ELF-1 (cell line): ENCODE data around the gene RAET1E.
"Not testable (repeated sequence)": the region's sequence is repeated elsewhere in the genome, so short reads cannot be mapped to it uniquely, and the experiment has no call there.

Experiments
- DNase-seq: peaks from one replicate; pipeline ENCODE4 v3.0.0-alpha.2; 2016; ENCODE audit warnings: low read depth, low spot score

Gene RAET1E, protein sequence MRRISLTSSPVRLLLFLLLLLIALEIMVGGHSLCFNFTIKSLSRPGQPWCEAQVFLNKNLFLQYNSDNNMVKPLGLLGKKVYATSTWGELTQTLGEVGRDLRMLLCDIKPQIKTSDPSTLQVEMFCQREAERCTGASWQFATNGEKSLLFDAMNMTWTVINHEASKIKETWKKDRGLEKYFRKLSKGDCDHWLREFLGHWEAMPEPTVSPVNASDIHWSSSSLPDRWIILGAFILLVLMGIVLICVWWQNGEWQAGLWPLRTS

DNA sequence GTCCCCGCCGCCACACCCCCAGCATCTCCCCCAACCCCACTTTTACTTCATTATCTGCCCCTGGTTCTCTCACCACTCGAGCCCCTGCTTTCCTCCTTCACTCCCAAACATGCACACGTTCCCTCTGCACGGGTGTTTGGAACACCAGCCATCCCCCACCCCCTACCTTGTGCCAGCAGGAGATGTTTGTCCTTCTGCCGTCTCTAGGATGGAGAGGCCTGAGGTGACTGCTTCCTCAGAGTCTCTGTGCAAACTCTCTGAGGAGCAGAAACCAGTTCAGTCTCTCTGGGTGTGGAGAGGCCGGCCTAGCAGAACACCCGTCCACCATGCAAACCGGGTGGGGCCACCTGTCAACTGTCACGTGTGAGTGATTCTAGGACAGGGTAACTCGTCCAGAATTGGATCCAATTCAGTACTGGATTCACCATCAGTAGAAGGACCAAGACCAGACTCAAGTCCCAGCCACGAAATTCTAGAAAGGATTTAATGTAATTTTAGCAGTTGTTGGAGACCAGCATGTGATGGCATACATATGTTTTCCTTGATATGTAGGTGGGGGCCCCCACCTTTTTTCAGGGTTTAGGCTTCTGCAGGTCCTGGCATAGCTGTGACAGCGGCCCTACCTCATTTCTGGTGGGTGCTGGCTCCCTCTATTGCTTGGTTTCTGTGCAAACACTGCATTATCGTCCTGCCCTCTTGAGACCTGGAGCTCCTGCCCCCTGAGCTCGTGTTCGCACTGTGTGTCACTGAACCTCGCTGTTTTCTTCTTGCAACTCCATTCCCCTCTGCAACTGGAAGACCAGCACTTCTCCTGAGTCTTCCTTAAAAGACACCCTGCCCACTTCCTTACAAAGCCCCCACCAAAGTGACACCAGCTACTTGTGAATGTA is at the start of gene RAET1E:
Gene RAET1E (minus strand): TSS at position 259 of the 890 bp plus-strand sequence. CDS start 7,212 bp downstream, outside the sequence.
- no peak for DNase-seq

DNA sequence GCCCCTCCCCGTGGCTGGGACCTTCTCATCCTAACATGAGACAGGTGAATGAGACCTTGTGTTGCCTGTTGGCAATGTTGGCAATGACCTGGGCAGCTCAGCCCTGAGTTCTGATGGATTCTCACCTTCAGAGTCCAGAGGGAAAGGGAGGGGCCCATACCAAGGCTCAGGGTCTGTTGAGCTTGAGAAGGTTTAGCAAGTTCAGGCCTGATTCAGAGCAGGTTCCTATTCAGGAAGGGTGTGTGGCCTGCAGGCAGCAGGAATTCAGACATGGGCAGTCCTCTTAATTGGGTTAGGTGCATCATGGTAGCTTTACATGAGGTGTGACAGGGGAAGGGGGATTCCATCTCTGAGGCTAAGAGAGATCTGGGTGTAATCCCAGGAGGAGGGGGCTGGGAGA is 49.6 kb upstream of the RAET1E start:
- DNase-seq: not testable (repeated sequence)

DNA sequence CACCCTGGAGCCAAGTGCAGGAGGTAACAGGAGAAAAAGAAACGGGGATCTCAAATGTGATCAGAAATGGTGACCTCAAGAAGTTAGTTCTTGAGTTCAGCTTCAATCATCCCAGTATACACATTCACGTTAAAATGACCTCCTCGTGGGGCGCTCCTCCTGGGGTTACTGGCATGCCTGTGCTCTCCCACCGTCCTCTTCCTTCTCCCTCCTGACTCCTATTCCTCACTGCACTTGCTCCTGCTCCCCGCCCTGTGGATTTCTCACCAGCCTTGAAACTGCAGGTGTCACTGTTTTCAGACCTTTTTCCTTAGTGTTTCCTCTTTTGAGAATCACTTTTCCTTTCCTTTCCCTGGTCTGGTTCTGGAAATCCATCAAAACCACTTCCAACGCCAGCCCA is 48.7 kb upstream of the RAET1E start:
- not testable (repeated sequence) for DNase-seq

DNA sequence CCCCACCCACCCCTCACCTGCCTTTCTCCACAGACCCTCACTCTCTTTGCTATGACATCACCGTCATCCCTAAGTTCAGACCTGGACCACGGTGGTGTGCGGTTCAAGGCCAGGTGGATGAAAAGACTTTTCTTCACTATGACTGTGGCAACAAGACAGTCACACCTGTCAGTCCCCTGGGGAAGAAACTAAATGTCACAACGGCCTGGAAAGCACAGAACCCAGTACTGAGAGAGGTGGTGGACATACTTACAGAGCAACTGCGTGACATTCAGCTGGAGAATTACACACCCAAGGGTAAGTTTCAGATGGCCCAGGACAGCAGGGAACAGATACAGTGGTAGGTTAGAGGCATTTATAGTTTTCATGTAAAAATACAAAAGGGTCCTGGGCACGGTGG is 47.4 kb upstream of the RAET1E start:
- not testable (repeated sequence) for DNase-seq

DNA sequence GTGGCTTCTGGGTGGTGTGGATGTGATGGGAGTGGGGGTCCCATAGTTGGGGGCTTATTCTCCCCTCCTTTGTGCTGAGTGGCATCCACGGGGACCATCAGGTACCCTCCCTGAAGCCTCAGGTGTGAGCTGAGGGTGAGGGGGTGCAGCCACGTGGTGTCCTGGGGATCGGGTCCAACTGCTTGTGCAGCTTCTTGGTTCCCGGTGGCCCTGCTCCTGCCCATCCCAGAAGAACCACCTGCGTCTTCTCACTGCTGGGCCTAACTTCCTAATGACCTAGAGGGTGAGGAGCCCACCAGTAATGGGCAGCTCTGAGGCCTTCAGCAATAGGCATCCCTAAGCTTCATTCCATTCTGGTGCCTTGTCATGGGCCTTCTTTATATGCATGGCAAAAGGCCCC is 45.4 kb upstream of the RAET1E start:
- DNase-seq: not testable (repeated sequence)

DNA sequence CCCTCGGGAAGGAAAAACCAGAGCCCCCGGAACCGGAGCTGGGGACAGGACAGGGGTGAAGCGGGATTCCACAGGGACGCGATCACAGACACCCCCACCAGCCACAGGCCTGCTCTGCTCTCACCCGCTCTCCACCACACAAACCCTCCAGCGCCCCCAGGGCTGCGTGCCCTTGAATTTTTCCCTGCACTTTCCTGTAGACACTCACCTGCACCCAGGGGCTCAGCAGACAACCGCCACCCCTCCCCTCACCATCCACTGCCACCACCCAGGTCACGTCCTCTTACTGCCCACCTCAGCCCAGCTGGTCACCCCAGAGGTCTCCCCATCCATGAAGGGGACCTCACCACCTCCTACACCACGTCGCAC is 44.5 kb upstream of the RAET1E start:
- no peak for DNase-seq

DNA sequence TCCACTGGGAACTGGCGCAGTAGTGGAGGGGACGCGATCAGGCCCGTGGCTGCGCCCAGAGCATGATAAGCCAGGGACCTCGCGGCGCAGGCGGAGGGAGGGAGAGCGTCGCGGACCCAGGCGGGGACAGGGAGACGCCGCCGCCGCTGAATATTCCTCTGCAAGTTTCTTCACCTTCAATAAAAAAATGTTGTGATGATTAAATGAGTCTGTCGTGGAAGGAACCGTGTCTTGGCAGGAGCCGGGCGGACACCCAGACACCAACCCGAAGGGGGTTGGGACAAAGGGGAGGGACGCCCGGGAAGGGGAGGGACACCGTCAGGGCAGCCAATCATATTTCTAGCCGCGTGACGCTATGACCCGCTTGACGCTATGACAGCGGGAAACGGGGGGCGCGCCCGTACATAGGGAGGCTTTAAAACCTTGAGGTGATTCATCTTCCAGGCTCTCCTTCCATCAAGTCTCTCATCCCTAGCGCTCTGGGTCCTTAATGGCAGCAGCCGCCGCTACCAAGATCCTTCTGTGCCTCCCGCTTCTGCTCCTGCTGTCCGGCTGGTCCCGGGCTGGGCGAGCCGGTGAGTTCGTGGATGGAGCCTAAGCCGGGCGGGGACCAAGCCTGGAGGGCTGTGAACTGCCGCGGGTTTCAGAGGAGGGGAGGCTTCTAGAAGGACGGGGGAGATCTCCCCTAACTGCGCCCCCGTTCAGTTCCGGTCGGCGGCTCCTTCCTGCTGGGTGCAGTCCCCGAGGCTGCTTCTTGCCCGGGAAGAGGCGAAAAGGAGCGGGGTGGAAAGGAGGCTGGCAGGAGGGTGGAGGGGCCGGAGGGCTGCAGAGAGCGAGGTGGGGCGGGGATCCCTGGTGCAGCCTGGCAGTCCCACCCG is 43.9 kb upstream of the RAET1E start, which contains the start of gene ULBP2:
Gene ULBP2 (plus strand): TSS at position 432 of the 878 bp plus-strand sequence. CDS start 59 bp downstream, at position 491.
- DNase-seq: peak; percentile 63

DNA sequence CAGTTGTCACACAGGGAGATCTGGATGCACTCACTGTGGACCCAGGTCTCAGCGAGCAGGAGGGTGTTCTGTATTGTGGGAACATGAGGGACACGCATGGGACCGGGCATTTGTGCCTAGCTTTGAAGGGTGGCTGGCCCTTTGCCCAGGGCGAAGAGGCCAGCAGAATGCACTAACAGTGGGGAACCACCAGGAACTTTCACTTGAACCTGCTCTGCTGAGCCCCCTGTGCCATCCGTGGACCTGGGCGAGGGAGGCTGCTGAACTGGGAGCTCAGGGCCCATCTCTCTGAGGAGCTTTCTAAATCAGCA is 42.7 kb upstream of the RAET1E start:
- DNase-seq: no peak

DNA sequence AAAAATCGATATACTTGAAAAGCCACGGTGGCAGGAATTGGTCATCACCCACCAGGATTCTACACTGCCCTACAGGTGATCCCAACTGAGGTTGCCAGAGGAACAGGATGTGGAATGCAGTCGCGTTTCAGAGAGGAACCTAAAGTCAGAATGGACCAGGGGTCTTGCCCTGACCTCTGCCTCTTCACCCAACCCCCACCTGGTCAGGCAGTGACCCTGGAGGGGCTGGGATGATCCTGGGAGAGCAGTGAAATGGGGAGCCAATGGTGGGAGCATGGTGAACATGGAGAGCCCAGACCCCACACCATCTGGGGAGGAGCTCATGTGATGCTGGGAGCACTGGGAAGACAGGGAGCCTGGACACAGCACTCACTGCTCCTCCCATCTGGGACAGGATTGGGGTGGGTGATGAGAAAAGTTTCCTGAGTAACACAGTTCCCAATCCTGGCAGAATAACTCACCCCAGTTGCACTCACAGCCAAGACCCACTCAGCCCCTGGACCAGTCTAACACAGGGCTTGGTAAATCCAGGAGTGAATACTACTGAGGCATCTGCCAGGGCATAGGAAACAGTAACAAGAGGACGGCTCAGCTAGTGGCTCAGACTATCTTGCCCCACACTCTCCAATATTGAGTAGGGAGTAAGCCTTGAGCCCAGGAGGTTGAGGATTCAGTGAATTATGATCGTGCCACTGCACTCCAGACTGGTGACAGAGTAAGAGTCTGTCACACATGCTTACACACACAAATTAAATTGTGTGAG is 42.2 kb upstream of the RAET1E start:
- DNase-seq: no peak

DNA sequence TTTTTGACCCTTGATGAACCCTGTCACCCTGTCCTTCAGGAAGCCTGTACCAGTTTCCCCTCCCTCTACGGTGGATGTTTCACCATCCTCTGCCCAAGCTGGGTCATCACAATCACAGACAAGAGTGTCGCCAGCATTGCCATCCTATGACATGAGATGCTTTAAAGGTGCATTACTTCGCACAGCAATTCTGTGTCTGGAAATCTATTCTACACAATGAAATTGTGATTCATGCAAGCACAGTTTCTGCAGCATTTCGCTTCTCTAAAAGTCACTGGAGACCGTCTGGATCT is 41.4 kb upstream of the RAET1E start:
- DNase-seq: no peak

DNA sequence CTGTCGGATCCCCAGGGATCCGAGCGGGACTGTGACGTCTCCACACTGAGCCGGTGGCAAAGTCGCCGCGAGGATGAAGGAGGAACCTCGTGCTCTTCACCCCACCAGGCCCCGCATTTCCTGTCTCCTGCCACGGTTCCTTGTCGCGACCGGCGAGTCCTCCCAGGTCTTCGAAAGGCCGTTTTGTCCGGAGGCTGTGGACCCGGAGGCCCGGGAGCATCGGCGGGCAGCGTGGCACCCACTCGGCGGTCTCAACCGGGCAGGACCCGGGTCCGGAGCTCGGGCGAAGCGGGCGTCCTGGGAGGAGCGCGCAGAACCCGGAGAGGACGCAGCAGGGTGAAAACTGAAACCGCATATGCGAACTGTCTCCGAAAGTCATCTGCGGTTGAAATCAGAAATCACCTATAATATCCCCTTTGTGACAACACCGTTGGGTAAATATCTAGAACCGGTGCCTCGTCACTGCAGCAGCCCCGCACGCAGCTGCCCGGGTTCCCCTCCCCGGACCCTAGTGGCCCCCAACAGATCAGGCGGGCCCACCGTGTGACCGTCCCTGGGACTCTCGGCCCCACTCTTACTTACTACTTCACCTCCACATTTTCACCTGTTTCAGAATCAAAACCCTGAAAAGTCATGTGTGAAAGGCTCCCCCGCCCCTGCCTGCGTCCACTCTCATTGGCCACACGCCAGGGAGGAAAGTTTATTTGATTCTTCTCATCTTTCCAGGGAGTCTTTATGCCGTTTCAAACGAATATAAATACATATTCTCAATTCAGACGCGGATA is 40.9 kb upstream of the RAET1E start:
- DNase-seq: no peak

DNA sequence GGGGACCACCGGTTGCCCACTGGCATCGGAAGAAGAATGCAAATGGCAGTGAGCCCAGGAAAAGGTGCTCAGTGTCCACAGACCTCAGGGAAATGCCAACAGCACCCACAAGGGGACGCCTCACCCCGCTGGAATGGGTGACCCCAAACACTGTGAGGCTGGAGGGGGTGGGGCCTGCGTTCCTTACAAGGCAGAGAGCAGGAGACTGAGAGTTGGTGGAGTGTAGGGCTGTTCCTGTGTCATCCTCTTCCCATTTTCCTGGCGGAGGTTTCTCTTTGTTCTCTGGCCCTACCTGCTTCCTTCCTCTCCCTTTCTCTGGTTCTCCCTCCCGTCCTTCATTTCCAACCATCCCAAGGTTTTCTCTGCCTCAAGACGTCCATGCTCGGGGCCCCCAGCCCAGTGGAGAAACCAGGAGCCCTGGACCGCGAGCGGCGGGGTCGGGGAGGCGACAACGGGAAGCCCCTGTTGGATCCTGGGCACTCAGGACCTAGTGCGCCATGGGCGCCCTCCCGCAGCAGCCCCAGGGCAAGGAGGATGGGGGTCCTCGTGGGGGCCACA is 40.2 kb upstream of the RAET1E start:
- DNase-seq: not testable (repeated sequence)

DNA sequence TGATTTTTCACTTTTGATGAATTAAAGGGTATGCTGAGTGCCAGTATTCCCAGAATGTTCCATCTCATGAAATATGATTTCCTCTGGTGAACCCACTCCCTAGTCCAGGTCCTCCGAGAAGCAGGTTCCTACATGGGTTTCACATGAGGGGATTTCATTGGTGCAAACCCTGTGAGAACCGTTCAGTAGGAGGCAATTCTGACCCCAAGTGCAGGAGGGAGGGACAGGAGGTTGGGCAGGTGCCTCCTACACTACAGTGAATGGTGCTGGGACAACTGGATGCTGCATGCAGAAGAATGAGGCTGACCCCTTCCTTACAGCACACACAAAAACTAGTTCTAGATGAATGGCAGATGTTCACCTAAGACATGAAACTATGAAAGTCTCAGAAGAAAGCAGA is 38.8 kb upstream of the RAET1E start:
- DNase-seq: no peak

DNA sequence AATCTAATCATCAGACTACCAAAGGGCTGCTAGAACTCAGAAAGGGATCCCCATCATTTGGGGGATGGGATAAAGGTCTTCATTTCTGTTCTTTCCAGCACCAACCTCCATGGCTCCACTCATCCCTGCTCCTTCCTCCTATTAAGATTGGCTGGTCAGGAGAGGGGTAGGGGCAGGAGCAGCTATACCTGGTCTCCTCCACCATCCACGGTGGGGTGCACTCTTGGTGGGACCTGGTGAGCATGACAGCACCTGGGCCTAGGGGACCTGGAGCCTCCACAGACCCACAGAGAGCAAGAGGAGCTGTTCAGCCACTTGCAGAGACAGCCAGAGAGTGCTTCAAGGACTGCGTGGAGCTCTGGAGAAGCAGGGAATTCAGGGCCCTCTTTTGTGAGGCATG is 37.8 kb upstream of the RAET1E start:
- no peak for DNase-seq

DNA sequence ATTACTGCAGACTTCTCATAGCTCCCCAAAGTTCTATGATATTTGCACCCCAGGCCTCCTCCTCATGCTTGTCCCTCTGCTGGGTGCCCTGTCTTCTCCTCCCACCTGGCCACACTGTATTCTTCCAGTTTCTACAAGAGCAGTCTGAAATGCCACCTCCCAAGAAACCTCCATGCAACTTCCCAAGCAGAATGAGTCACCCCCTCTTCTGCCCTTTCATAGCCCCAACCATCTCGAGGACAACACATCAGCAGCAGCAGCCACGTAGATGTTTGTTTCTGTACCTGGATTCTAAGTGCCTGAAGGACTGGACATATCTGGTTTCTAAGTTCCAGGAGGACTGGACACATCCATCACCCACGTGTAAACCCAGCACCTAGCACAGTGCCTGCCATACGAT is 37.3 kb upstream of the RAET1E start:
- no peak for DNase-seq

DNA sequence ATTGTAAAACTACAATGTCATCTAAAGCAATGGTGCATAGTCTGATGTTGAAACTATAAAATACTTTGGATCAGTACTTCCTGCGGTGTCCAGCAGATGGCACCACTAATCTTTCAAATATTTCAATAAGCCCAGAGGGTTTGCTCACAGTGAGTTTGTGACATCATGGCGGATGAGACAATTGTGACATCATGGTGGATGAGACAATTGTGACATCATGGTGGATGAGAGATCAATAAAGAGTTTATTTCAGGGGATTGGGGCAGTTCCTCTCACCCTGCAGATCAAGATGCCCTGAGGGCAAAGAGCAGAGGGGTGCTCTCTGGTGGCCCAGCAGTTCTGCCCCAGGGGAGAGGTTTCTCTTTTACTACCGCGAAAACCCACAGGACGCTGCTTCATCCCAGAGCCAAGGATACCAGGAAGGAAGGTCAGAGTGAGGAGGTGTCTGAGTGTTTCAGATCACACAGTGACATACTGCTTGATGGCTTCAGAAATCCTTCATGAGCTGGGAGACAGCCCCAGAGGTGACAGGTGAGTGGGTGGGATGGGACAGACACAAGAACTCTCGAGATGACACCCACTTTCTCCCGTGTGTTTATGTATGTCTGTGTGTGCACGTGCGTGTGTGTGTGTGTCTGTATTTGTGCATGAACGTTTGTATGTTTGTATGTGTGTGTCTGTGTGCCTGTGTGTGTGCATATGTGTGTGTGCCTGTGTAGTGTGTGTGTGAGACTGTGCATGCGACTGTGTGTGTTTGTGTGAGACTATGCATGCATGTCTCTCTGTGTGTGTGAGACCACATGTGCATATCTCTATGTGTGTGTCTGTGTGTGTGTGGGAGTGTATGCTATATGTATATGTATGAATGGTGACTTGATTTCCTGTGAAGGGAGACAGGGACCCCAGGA is 36.6 kb upstream of the RAET1E start:
- peak; percentile 40 for DNase-seq

DNA sequence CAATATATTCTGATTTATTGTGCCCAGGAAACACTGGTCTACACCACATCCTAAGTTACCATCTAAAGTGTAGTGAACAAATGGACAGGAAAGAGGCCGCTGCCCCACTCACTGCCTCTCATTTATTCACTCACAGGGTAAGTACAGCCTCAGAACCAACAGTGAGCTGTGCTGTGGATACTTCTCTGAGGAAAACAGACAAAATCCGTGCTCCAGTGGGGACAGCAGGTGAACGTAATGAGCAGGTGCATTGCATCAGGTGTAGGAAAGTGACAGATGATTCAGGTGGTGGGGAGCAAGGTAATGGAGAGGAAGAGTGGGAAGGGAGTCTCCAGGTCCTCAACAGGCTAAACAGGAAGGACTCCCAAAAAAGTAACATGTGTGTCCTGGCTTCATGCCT is 35.5 kb upstream of the RAET1E start:
- DNase-seq: no peak

DNA sequence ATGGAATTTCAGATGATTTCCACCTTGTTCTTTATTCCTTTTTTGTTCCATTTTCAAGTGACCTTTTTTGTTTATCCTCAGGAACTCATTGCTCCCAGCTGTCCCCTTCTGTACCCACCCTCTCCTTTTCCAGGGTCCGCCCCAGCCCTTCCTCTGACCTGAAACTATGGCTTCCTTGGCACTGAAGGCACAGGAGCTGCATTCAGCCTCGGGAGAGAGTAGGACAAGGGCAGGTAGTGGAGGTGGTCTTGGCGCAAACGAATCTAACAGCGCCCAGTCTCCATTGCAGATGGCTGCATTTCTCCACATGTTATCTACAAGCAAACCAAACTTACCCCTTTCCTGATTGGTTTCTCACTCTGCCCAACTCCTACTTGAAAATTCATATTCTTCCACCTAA is 35.1 kb upstream of the RAET1E start:
- no peak for DNase-seq

DNA sequence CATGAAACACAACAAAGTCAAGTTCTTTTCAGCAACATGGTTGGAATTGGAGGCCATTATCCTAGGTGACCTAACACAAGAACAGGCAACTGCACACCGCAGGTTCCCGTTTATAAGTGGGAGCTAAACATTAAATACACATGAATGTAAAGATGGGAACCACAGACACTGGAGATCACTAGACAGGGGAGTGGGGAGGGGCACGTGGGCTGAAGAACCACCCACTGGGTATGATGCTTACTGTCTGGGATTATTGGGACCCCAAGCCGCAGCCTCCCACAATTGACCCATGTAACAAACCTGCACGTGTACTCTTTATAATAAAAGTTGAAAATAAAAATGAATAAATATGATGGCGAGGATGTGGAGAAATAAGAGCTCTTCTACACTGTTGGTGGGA is 33.6 kb upstream of the RAET1E start:
- DNase-seq: no peak
